Measurements from ENCODE around the gene CNTN5. TPM values are rescaled to one million over a fixed set of nuclear protein-coding genes. Genes with fewer than 3 reads are reported as not detected.

The CNTN5 gene
- total RNA-seq, 2 donors from 2014 or later, result not detected

- Histone ChIP-seq H3K27me3 (no peaks in the 10 kb centered on the region), H3K9ac (ENCODE audit: low read depth in 2 of 2, low read length in 2 of 2) (no peak overlapping the region), H3K4me1 (no peaks in the 10 kb centered on the region), H3K36me3 (no peaks in the 10 kb centered on the region), H3K9me3 (no peaks in the 10 kb centered on the region), H3K4me3 (no peak overlapping the region), H3K27ac (no peak overlapping the region)
- intact Hi-C loops (cut with DNase I), result no loop called here
- DNase-seq, result no peak
- TF ChIP-seq CTCF (IDR thresholded peaks at IDR 0.05), result no peak
Observed at GRCh38 chr11:99170591-99170990, 149.8 kb downstream of the CNTN5 start.

DNA sequence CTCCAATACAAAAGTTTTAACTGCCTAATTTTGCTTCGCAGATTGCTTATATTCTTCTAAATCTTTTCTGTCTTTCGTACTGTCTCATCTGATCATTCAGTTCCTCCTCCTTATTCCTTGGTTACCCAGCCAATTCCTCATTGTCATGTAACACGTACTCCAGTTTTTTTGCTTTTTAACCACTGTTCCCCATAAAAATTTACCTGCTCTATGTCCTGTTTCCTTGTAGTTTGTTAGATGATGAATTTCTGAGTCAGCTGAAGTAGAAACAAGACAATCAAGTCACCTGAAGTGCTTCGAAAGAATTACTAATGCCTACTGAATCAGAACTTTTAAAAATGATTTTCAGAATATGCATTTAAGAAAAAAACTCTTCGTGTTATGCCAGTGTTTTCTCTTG lies 150.6 kb downstream of the CNTN5 start:
- no peaks in the 10 kb centered on the region for H3K36me3 ChIP-seq
- no peak for DNase-seq
- no peaks in the 10 kb centered on the region for H3K4me1 ChIP-seq
- no peaks in the 10 kb centered on the region for H3K27me3 ChIP-seq
- no peak overlapping the region for H3K9ac ChIP-seq (ENCODE audit: low read depth in 2 of 2, low read length in 2 of 2)
- no peak for TF ChIP-seq CTCF (IDR thresholded peaks at IDR 0.05)
- no peak overlapping the region for H3K27ac ChIP-seq
- no peaks in the 10 kb centered on the region for H3K9me3 ChIP-seq
- intact Hi-C loops (cut with DNase I), result no loop called here
- H3K4me3 ChIP-seq, result no peak overlapping the region

- Histone ChIP-seq H3K4me1 (no peaks in the 10 kb centered on the region), H3K9ac (ENCODE audit: low read depth in 2 of 2, low read length in 2 of 2) (no peak overlapping the region), H3K9me3 (no peaks in the 10 kb centered on the region), H3K27ac (no peak overlapping the region), H3K36me3 (no peaks in the 10 kb centered on the region), H3K4me3 (no peak overlapping the region), H3K27me3 (no peaks in the 10 kb centered on the region)
- no peak for DNase-seq
- no peak for TF ChIP-seq CTCF (IDR thresholded peaks at IDR 0.05)
- intact Hi-C loops (cut with DNase I), result no loop called here
Observed at GRCh38 chr11:99176430-99176829, 155.7 kb downstream of the CNTN5 start.

GRCh38 chr11:99177446-99177845 lies 156.7 kb downstream of the CNTN5 start:
- H3K9me3 ChIP-seq, result no peaks in the 10 kb centered on the region
- no peak overlapping the region for H3K9ac ChIP-seq (ENCODE audit: low read depth in 2 of 2, low read length in 2 of 2)
- no peak for TF ChIP-seq CTCF (IDR thresholded peaks at IDR 0.05)
- no peak overlapping the region for H3K4me3 ChIP-seq
- intact Hi-C loops (cut with DNase I), result no loop called here
- no peak for DNase-seq
- H3K4me1 ChIP-seq, result no peaks in the 10 kb centered on the region
- no peaks in the 10 kb centered on the region for H3K36me3 ChIP-seq
- no peaks in the 10 kb centered on the region for H3K27me3 ChIP-seq
- H3K27ac ChIP-seq, result no peak overlapping the region

- Histone ChIP-seq H3K36me3 (no peaks in the 10 kb centered on the region), H3K9ac (ENCODE audit: low read depth in 2 of 2, low read length in 2 of 2) (no peak overlapping the region), H3K4me1 (no peaks in the 10 kb centered on the region), H3K27ac (no peak overlapping the region), H3K27me3 (no peaks in the 10 kb centered on the region), H3K4me3 (no peak overlapping the region), H3K9me3 (no peaks in the 10 kb centered on the region)
- TF ChIP-seq CTCF (IDR thresholded peaks at IDR 0.05), result no peak
- intact Hi-C loops (cut with DNase I), result no loop called here
- DNase-seq, result no peak
Observed at GRCh38 chr11:99184146-99184545, 163.4 kb downstream of the CNTN5 start.

DNA sequence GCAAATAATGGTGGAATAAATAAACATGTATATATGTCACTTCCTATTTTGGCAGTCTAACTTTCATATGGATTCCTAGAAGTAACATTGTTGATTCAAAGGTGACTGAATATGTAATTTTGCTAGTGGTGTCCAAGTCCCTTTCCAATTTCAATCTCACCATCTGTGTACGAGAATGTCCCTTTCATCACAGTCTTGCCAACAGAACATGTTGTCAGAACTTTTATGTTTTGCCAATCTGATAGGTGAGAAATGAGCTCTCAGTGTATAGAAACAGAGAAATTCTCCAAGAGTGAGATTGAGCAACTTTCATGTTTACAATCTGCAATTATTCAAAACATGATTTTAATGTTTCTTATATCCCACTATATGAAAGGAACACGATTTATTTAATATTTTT lies 167.5 kb downstream of the CNTN5 start:
- Histone ChIP-seq H3K36me3 (no peaks in the 10 kb centered on the region), H3K27ac (no peak overlapping the region), H3K27me3 (no peaks in the 10 kb centered on the region), H3K4me3 (no peak overlapping the region), H3K9ac (ENCODE audit: low read depth in 2 of 2, low read length in 2 of 2) (no peak overlapping the region), H3K9me3 (no peaks in the 10 kb centered on the region), H3K4me1 (no peaks in the 10 kb centered on the region)
- intact Hi-C loops (cut with DNase I), result no loop called here
- no peak for DNase-seq
- no peak for TF ChIP-seq CTCF (IDR thresholded peaks at IDR 0.05)
